HTR-8/SVneo (cell line): Measurements from ENCODE around the gene TOMM22.

ENCODE experiments used
- DNase-seq: peaks from one replicate; pipeline ENCODE4 v3.0.0; 2011; ENCODE audit warnings: low spot score, mixed read lengths; ENCODE audit not compliant: insufficient read length
- FAIRE-seq: peaks from 2 replicates; lab custom pipeline; 2011; peaks lifted over from hg19 to GRCh38; lab: Jason Lieb, UNC

The TOMM22 gene

GRCh38 chr22:38731703-38732161 lies 50.0 kb downstream of the TOMM22 start:
- DNase-seq = no peak
- FAIRE-seq = no peak

DNA sequence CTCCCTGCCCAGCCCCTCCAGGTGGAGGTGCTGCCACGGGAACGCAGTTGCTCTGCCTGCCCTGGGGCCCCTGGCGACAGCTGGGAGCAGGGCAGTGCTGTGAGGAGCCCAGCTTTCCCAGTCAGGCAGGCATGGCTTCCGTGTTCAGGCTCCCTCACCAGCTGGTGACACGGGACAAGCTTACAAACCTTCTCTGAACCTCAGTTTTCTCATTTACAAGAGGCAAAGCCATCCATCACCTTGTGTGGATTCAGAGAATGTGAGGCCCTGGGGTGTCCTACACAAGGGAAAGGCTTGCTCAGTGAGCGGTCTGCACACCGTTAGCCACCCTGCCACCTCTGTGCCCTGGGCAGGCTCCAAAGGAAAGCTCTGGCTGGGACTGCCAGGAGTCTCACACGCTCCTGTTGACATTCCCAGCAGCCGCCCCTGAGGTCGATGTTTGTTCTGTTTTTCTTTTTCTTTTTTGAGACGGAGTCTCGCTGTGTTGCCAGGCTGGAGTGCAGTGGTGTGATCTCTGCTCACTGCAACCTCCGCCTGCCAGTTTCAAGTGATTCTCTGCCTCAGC lies 50.6 kb downstream of the TOMM22 start:
- DNase-seq (no peak), FAIRE-seq (no peak)

- DNase-seq (peak; percentile 35), FAIRE-seq (no peak)
Measured at GRCh38 chr22:38733329-38733723, 51.6 kb downstream of the TOMM22 start.

DNA sequence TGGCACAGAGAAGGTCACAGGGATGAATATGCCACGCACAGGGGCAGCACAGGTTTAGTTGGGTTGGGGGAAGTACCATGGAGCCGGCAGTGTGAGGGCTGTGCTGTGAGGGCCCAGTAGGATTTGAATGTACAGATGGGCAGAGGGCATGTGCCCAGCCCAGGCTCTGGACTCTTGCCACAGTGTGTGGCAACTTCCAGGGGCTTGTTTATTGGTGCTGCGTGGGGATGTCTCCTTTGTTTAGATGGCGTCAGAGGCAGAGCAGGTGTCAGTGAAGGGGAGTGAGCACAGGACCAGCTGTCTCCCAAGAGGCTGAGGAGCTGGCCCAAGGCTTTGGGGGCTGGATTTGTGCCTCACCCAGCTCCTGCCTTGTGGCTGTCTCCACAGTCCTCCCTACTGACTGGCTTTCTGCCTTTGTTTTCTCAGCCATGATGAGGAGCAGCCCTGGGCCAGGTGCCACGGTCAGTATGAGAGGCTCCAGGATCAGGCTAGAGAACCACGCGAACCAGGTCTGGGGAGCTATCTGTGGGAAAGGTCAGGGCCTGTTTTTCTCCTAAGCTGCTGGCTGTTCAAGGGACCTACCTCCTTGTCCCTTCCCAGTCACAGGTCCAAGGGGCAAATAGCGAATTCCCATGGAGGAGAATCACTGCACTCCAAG lies 52.1 kb downstream of the TOMM22 start:
- FAIRE-seq (no peak), DNase-seq (no peak)

DNA sequence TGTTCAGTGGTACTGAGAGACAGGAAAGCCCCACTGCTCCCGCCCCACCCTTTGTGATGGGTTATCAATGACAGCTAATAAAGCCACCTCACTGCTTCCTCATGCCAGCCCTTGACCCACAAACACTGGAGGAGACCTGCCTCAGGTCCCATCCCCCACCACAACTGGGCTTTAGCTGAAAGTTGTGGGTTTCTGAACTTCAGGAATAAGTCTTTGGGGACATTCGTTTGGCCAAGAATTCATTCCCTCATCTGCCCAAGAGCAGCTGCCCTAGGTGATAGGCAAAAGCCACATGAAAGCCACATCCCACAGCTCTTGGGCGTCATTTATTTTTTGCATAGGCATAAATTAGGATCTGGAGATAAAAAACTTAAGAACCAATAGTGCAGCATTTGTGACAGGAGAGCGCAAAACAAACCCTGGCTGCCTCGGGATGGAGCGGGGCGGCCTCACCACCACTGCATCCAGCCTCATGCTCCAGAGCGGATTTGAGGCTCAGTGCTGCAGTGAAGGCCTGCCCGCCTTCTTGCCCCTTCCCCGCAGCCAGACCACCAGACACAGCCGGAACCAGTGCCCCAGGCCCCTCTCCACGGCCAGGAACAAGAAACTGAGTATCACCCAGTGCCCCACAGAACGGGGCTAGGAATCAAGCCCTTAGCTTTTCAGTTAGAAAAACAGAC lies 52.8 kb downstream of the TOMM22 start:
- FAIRE-seq (no peak), DNase-seq (no peak)
